ENCODE data around the gene RAB7B. TPM values are rescaled to one million over a fixed set of nuclear protein-coding genes. Genes with fewer than 3 reads are reported as not detected.

Gene RAB7B
- polyA plus RNA-seq, 2 of the 4 experiments (the other 2 are of a cell fraction): 0.08 to 0.30 TPM

- POLR2A ChIA-PET: no interaction called here
- H3K4me2 ChIP-seq: no peak overlapping the region
- H3K9me3 ChIP-seq: no peaks in the 10 kb centered on the region
- peak overlapping the region in 1 of 2 experiments; percentile 28; a peak in 1 of 6 replicates for H3K27ac ChIP-seq
- WGBS (ENCODE audit: missing lambda C conversion rate): 60% methylated on average over 4 of the region's 4 CpGs
- TF ChIP-seq GATA3 (IDR thresholded peaks at IDR 0.05; ENCODE audit: borderline replicate concordance) (no peak), NFE2L2 (conservative IDR thresholded peaks at IDR 0.05; ENCODE audit: low read length) (no peak), RARB (CRISPR knock-in tag; IDR thresholded peaks at IDR 0.05) (no peak), CEBPB (IDR thresholded peaks at IDR 0.05) (no peak), ZSCAN20 (CRISPR knock-in tag; IDR thresholded peaks at IDR 0.05) (no peak), EP300 (IDR thresholded peaks at IDR 0.05) (no peak), FOSB (CRISPR knock-in tag; IDR thresholded peaks at IDR 0.05) (no peak), JUN (IDR thresholded peaks at IDR 0.05) (no peak), ATOH8 (CRISPR knock-in tag; IDR thresholded peaks at IDR 0.05; ENCODE audit: low read depth) (no peak), ZC3H11A (IDR thresholded peaks at IDR 0.05) (no peak), ESRRA (IDR thresholded peaks at IDR 0.05; ENCODE audit: borderline replicate concordance, low read length) (no peak), HOXB5 (CRISPR knock-in tag; IDR thresholded peaks at IDR 0.05) (no peak), USF2 (IDR thresholded peaks at IDR 0.05) (no peak), CBX2 (IDR thresholded peaks at IDR 0.05; ENCODE audit: borderline replicate concordance, low read depth) (no peak)
- TF ChIP-seq, protein P1, sequence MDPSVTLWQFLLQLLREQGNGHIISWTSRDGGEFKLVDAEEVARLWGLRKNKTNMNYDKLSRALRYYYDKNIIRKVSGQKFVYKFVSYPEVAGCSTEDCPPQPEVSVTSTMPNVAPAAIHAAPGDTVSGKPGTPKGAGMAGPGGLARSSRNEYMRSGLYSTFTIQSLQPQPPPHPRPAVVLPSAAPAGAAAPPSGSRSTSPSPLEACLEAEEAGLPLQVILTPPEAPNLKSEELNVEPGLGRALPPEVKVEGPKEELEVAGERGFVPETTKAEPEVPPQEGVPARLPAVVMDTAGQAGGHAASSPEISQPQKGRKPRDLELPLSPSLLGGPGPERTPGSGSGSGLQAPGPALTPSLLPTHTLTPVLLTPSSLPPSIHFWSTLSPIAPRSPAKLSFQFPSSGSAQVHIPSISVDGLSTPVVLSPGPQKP (IDR thresholded peaks at IDR 0.05; ENCODE audit: low read depth, low read length): no peak
- TF ChIP-seq, protein P2, sequence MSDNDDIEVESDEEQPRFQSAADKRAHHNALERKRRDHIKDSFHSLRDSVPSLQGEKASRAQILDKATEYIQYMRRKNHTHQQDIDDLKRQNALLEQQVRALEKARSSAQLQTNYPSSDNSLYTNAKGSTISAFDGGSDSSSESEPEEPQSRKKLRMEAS (IDR thresholded peaks at IDR 0.05): no peak
- TF ChIP-seq, protein P3, sequence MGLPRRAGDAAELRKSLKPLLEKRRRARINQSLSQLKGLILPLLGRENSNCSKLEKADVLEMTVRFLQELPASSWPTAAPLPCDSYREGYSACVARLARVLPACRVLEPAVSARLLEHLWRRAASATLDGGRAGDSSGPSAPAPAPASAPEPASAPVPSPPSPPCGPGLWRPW (IDR thresholded peaks at IDR 0.05): no peak
- FAIRE-seq (no peak), ATAC-seq (peak in 1 of 2 experiments; percentile 26; a peak in 3 of 6 replicates), DNase-seq (ENCODE audit: low read depth in 1 of 2, low spot score in 1 of 2) (no peak)
- H3K4me3 ChIP-seq: no peak overlapping the region
- peaks cover 22% of the 10 kb centered on the region for H3K4me1 ChIP-seq
- CTCF ChIA-PET: interaction anchor here (0.7 to 6.4 kb wide), 4 partner anchors 9 to 180 kb away, joined by 3 to 84 read pairs (median 43); no protein-coding TSS in a partner anchor
These were observed 31.1 kb downstream of the RAB7B start for GRCh38 chr1:205972081-205972480.

DNA sequence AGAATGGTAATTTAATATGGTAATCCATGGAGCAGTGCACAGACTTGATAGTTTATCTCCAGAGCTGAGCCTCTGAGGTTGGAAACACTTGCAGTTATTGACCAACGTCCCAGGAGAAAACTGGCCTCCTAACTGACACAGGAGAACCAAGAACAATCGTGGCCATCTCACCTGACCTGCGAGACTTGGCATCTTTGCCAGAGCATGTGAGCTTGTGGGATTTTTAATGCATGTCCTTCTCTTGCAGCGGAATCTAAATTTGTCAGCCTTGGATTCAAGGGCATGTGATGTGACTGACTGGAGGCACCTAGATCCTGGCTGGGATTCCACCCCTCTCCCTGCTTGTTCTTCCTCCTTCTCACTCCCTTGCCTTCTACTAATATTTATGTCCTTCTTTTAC, 32.1 kb downstream of the RAB7B start:
- Histone ChIP-seq H3K4me1 (peaks cover 12% of the 10 kb centered on the region), H3K9me3 (no peaks in the 10 kb centered on the region), H3K4me2 (no peak overlapping the region), H3K27ac (no peak overlapping the region), H3K4me3 (no peak overlapping the region)
- no peak for FAIRE-seq
- ATAC-seq: no peak
- DNase-seq (ENCODE audit: low read depth in 1 of 2, low spot score in 1 of 2): no peak
- ChIA-PET CTCF (interaction anchor here (0.8 to 6.4 kb wide), 9 partner anchors 10 to 179 kb away, joined by 3 to 84 read pairs (median 5); no protein-coding TSS in a partner anchor), POLR2A (no interaction called here)
- 73% methylated on average over 4 of the region's 4 CpGs for WGBS (ENCODE audit: missing lambda C conversion rate)
- TF ChIP-seq HEYL (CRISPR knock-in tag; IDR thresholded peaks at IDR 0.05) (no peak), NPAS2 (CRISPR knock-in tag; IDR thresholded peaks at IDR 0.05; ENCODE audit: borderline replicate concordance) (no peak), RARB (CRISPR knock-in tag; IDR thresholded peaks at IDR 0.05) (no peak), ATOH8 (CRISPR knock-in tag; IDR thresholded peaks at IDR 0.05; ENCODE audit: low read depth) (no peak)

DNA sequence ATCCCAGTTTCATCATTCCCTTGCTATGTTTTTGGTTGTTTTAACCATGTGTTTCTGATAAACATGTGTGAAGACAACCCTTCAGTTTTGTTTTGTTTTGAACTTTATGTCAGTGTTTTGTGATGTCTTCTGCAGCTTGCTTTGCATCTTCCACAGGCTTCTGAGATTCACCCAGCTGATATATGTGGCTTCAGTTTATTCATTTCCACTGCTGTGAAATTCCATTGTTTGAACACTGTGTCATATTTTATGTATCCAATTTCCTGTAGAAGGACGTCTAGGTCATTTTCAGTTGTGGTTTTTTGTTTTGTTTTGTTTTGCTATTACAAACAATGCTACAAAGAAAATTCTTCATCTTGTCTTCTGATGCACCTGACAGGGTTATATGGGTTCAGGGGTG, 32.7 kb downstream of the RAB7B start:
- Histone ChIP-seq H3K27ac (no peak overlapping the region), H3K9me3 (no peaks in the 10 kb centered on the region), H3K4me1 (peaks cover 7% of the 10 kb centered on the region), H3K4me3 (no peak overlapping the region), H3K4me2 (no peak overlapping the region)
- ATAC-seq (no peak), FAIRE-seq (no peak), DNase-seq (ENCODE audit: low read depth in 1 of 2, low spot score in 1 of 2) (no peak)
- TF ChIP-seq RARB (CRISPR knock-in tag; IDR thresholded peaks at IDR 0.05) (no peak), MYC (IDR thresholded peaks at IDR 0.05; ENCODE audit: borderline replicate concordance, low read length) (no peak), NFE2L2 (conservative IDR thresholded peaks at IDR 0.05; ENCODE audit: low read length) (no peak), GATA3 (IDR thresholded peaks at IDR 0.05; ENCODE audit: borderline replicate concordance) (no peak), SREBF2 (IDR thresholded peaks at IDR 0.05) (no peak)
- TF ChIP-seq, protein P3 (IDR thresholded peaks at IDR 0.05): no peak
- 7% methylated on average over 1 of the region's 1 CpG for WGBS (ENCODE audit: missing lambda C conversion rate)
- ChIA-PET CTCF (interaction anchor here (0.8 to 6.4 kb wide), 8 partner anchors 10 to 179 kb away, joined by 3 to 84 read pairs (median 5); no protein-coding TSS in a partner anchor), POLR2A (no interaction called here)
